Measurements from ENCODE around the gene KCNQ1OT1.

Gene KCNQ1OT1

DNA sequence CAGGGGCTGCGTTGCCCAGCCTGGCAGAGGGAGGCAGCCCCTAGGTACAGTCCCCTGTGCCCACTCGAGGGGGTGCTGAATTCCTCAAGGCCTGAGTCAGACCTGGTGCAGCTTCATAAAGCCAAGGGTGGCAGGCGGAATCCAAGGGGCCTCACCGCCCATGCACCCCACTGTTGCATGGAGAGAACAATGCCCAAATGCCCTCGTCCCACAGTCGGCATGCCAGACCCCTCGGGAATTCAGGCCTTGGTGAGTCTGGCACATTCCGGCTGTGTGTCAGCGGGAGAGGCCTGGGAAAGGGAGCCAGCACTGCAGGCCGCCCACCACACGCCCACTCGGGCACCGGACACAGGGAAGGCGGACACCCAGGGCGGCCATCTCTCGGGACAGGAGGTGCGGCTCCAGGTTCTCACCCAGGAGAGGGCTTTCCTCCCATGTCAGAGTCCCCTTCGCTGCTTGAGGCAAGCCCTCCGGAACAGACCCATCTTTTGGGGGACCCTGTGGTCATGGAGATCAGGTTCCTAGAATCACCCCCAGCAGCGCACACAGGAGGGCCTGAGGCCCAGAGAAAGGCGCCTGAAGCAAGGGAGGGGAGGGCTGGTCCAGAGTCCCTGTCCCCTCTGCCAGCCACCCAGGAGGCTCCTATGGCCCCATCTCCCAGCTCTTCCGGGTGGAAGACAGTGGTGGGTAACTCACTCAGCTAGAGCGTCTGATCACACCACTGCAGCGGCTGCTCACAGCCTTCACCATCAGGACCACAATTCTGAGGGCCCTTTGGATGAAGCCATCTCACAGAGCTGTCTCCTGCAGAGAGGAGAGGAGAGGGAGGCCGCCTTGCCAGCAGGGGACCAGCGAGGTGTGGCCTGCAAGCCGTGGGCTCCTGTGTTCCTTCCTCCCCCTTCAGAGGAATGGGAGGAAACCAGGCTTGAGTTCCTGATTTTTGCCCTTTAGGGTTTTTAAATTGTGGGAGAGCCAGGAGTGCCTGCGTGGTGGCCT is 31.6 kb upstream of the KCNQ1OT1 start:
- no peak for DNase-seq (ENCODE audit: low spot score)

DNA sequence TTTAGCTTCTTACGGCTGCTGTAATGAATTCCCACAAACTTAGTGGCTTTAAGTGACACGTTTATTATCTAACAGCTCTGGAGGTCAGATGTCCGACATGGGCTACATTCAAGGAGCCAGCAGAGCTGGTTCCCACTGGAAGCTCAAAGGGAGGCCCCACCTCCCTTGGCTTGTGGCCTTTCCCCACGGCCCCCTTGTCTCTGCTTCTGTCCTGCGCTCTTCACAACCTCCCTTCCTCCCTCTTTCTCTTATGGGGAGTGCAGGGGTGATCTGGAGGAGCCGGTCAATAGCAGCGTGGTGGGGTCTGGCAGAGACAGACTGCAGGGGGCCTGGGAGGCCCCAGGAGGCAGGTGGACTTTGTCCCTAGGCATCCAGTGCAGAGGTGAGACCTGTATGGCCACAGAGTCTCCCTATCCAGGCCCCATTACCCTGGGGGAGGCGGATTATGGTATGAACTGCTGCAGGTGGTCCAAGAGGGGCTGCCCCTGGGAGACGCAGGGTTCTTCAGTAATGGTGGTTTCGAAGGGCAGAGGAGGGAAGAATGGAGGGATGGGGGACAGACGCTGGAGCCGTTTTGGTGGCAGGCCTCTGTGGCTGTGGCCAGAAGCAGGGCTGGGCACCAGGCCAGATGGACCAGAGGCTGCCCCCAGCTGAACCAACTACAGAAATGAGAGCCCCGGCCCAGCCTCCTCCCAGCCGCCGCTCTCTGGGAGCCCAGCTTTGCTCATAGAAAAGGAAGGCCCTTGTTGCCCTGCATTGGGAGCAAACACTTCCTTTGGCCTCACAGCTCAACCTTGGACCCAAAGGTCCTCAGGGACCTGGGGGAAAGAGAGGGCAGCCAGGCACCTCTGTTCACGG is 30.7 kb upstream of the KCNQ1OT1 start:
- DNase-seq (ENCODE audit: low spot score): no peak
- TF ChIP-seq, protein P1, sequence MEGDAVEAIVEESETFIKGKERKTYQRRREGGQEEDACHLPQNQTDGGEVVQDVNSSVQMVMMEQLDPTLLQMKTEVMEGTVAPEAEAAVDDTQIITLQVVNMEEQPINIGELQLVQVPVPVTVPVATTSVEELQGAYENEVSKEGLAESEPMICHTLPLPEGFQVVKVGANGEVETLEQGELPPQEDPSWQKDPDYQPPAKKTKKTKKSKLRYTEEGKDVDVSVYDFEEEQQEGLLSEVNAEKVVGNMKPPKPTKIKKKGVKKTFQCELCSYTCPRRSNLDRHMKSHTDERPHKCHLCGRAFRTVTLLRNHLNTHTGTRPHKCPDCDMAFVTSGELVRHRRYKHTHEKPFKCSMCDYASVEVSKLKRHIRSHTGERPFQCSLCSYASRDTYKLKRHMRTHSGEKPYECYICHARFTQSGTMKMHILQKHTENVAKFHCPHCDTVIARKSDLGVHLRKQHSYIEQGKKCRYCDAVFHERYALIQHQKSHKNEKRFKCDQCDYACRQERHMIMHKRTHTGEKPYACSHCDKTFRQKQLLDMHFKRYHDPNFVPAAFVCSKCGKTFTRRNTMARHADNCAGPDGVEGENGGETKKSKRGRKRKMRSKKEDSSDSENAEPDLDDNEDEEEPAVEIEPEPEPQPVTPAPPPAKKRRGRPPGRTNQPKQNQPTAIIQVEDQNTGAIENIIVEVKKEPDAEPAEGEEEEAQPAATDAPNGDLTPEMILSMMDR (conservative IDR thresholded peaks at IDR 0.05; ENCODE audit: low read depth): no peak
- H3K27ac ChIP-seq: no peak overlapping the region
- POLR2A ChIA-PET (ENCODE audit: low non-redundant PET): no interaction called here
- CTCF ChIA-PET: interaction anchor here (0.6 kb wide), 1 partner anchor 48 kb away, joined by 3 read pairs; no protein-coding TSS in a partner anchor

More for the DNA sequence above, 31.6 kb upstream of the KCNQ1OT1 start:
- ChIA-PET CTCF (no interaction called here), POLR2A (ENCODE audit: low non-redundant PET) (no interaction called here)
- no peak overlapping the region for H3K27ac ChIP-seq
- TF ChIP-seq, protein P1 (conservative IDR thresholded peaks at IDR 0.05; ENCODE audit: low read depth): no peak

DNA sequence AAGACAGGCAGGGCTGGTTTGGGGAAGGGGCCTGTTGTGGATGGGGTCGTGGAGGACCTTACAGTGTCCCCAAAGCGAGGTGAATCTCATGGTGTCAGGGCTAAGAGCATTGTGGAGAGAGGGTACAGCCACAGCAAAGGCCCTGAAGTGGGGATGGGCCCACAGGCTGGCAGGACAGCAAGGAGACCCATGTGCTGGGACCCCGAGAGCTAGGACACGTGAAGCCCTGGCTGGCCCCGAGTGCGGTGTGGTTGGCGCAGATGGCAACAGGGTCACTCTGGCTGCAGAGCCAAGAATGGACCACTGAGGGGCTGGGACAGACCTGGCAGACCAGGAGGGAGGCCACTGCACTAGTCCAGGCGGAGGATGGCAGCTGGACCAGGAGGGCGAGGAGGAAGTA is 30.0 kb upstream of the KCNQ1OT1 start:
- DNase-seq (ENCODE audit: low spot score): no peak
- TF ChIP-seq, protein P1 (conservative IDR thresholded peaks at IDR 0.05; ENCODE audit: low read depth): no peak
- CTCF ChIA-PET: no interaction called here
- no peak overlapping the region for H3K27ac ChIP-seq
- POLR2A ChIA-PET (ENCODE audit: low non-redundant PET): no interaction called here

DNA sequence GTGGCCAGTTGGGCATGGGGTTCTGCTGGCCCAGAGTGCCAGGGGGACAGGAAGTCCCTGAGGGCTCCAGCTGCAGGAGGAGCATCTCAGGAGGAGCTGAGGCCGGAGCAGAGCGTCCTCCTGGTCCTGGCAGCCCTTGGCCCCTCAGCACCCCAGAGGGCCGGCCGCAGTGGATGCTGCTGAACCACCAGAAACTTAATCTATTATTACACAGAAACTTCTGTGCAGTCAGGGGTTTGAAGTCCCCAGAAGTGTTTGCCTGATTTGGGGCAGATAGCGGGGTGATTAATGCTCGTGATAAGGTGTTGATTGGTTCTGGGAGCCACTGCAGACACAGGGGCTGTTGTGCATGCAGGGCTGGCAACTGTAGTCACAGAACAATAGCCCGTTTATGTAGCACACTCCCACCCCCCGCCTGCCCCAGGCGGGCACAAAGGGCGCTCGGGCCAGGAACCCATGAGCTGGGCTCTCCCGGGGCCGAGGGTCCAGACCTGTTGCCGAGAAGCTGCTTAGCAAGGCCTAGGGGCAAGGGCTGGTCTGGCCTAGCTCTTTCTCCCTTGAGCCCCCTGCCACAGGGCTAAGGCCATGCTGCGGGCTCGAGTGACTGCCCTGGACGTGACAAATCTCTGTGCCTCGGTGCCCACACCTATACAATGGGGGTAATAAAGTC is 29.0 kb upstream of the KCNQ1OT1 start:
- no peak overlapping the region for H3K27ac ChIP-seq
- TF ChIP-seq, protein P1 (conservative IDR thresholded peaks at IDR 0.05; ENCODE audit: low read depth): no peak
- CTCF ChIA-PET: no interaction called here
- no peak for DNase-seq (ENCODE audit: low spot score)
- POLR2A ChIA-PET (ENCODE audit: low non-redundant PET): no interaction called here

DNA sequence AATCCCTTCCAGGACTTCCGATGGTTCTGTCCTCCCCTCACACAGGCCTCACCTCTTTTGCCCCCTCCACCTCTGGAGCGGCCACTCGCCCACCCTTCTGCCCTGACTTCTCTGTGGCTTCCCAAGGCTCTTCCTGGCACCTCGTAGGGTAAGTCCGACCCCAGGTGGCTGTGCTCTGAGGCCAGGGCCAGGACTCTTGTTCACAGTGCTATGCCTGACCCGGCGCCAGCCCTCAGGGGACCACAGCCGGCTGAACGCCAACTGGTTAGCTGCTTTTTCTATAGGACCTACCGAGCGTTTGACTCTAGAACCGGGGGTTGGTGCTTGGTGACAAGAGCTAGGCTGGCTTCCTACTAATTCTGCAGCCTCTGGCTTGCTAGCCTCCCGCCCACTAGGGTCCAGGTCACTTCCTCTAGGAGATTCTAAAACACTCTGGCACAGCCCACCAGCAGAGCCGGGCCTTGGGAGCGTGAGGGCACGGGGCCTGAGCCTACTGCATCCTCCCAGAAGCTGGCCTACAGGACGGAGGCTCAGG is 28.4 kb upstream of the KCNQ1OT1 start:
- no peak for DNase-seq (ENCODE audit: low spot score)
- ChIA-PET CTCF (interaction anchor here (0.6 kb wide), 1 partner anchor 160 kb away, joined by 3 read pairs; no protein-coding TSS in a partner anchor), POLR2A (ENCODE audit: low non-redundant PET) (no interaction called here)
- TF ChIP-seq, protein P1 (conservative IDR thresholded peaks at IDR 0.05; ENCODE audit: low read depth): no peak
- H3K27ac ChIP-seq: no peak overlapping the region
